ENCODE results near the gene GNAS. TPM values are rescaled to one million over a fixed set of nuclear protein-coding genes. Genes with fewer than 3 reads are reported as not detected.

GNAS gene
- total RNA-seq, 2 experiments from 2014 or later = 638 to 913 TPM

GRCh38 chr20:58851969-58852458 lies 502 bp upstream of the GNAS start:
- H4K20me1 ChIP-seq (ENCODE audit: insufficient read depth, low read length) = no peaks in the 10 kb centered on the region
- ChIA-PET POLR2A (no interaction called here), CTCF (ENCODE audit: unreplicated experiment) (no interaction called here)
- H3K36me3 ChIP-seq (ENCODE audit: insufficient read depth, low read length) = peaks cover 8% of the 10 kb centered on the region; the same call in 1 of the 2 replicates
- intact Hi-C loops (cut with micrococcal nuclease; ENCODE audit: unreplicated experiment) = no loop called here
- no peaks in the 10 kb centered on the region for H3K9me3 ChIP-seq (ENCODE audit: low read length)
- H3K4me2 ChIP-seq (ENCODE audit: low read length) = peak overlapping the region; percentile 63; the same call in 1 of the 2 replicates
- no peak for TF ChIP-seq CTCF (conservative IDR thresholded peaks at IDR 0.05; ENCODE audit: low read length)
- TF ChIP-seq EZH2phosphoT487 (IDR thresholded peaks at IDR 0.05; ENCODE audit: borderline replicate concordance, low read depth, low read length) = no peak
- H3K27ac ChIP-seq (ENCODE audit: low read depth, low read length, poor library complexity, severe bottlenecking) = no peak overlapping the region
- DNase-seq (ENCODE audit: low spot score) = no peak
- H3K4me1 ChIP-seq (ENCODE audit: insufficient read depth, low read length, poor library complexity, severe bottlenecking) = peaks cover 5% of the 10 kb centered on the region
- peaks cover 19% of the 10 kb centered on the region; the same call in 1 of the 2 replicates for H3K79me2 ChIP-seq (ENCODE audit: insufficient read depth, low read depth, low read length)
- BruUV-seq (replicated peaks) = no TSS peak
- H3K9me2 ChIP-seq (ENCODE audit: insufficient read depth, low read length) = no peaks in the 10 kb centered on the region
- H3K4me3 ChIP-seq (ENCODE audit: low read depth, low read length, poor library complexity, severe bottlenecking) = no peak overlapping the region
- peak overlapping the region; percentile 43; the same call in 1 of the 2 replicates for H2AFZ ChIP-seq (ENCODE audit: low read length)

GRCh38 chr20:58853466-58853865 lies 950 bp downstream of the GNAS start:
- no peak overlapping the region for H3K4me2 ChIP-seq (ENCODE audit: low read length)
- no peak overlapping the region for H3K27ac ChIP-seq (ENCODE audit: low read depth, low read length, poor library complexity, severe bottlenecking)
- BruUV-seq (replicated peaks) = no TSS peak
- no peaks in the 10 kb centered on the region for H4K20me1 ChIP-seq (ENCODE audit: insufficient read depth, low read length)
- H3K9me2 ChIP-seq (ENCODE audit: insufficient read depth, low read length) = no peaks in the 10 kb centered on the region
- no peak for DNase-seq (ENCODE audit: low spot score)
- H2AFZ ChIP-seq (ENCODE audit: low read length) = no peak overlapping the region
- H3K36me3 ChIP-seq (ENCODE audit: insufficient read depth, low read length) = peaks cover 3% of the 10 kb centered on the region; the same call in 1 of the 2 replicates
- no peak for TF ChIP-seq EZH2phosphoT487 (IDR thresholded peaks at IDR 0.05; ENCODE audit: borderline replicate concordance, low read depth, low read length)
- no peak for TF ChIP-seq CTCF (conservative IDR thresholded peaks at IDR 0.05; ENCODE audit: low read length)
- CTCF ChIA-PET (ENCODE audit: unreplicated experiment) = no interaction called here
- H3K4me1 ChIP-seq (ENCODE audit: insufficient read depth, low read length, poor library complexity, severe bottlenecking) = peaks cover 5% of the 10 kb centered on the region
- intact Hi-C loops (cut with micrococcal nuclease; ENCODE audit: unreplicated experiment) = no loop called here
- H3K9me3 ChIP-seq (ENCODE audit: low read length) = no peaks in the 10 kb centered on the region
- POLR2A ChIA-PET = no interaction called here
- peaks cover 19% of the 10 kb centered on the region; the same call in 1 of the 2 replicates for H3K79me2 ChIP-seq (ENCODE audit: insufficient read depth, low read depth, low read length)
- H3K4me3 ChIP-seq (ENCODE audit: low read depth, low read length, poor library complexity, severe bottlenecking) = no peak overlapping the region

DNA sequence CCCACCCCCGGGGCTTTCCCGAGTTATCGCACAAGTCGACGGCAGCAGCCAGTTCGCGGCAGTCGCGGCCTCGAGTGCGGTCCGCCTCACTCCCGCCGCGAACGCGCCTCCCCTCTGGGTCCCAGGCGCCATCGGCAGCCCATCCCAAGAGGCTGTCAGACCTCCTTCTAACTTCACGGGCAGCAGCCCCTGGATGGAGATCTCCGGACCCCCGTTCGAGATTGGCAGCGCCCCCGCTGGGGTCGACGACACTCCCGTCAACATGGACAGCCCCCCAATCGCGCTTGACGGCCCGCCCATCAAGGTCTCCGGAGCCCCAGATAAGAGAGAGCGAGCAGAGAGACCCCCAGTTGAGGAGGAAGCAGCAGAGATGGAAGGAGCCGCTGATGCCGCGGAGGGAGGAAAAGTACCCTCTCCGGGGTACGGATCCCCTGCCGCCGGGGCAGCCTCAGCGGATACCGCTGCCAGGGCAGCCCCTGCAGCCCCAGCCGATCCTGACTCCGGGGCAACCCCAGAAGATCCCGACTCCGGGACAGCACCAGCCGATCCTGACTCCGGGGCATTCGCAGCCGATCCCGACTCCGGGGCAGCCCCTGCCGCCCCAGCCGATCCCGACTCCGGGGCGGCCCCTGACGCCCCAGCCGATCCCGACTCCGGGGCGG lies 1.6 kb downstream of the GNAS start:
- CTCF ChIA-PET (ENCODE audit: unreplicated experiment) = no interaction called here
- H3K27ac ChIP-seq (ENCODE audit: low read depth, low read length, poor library complexity, severe bottlenecking) = no peak overlapping the region
- intact Hi-C loops (cut with micrococcal nuclease; ENCODE audit: unreplicated experiment) = no loop called here
- H3K9me2 ChIP-seq (ENCODE audit: insufficient read depth, low read length) = no peaks in the 10 kb centered on the region
- POLR2A ChIA-PET = no interaction called here
- no TSS peak for BruUV-seq (replicated peaks)
- TF ChIP-seq CTCF (conservative IDR thresholded peaks at IDR 0.05; ENCODE audit: low read length) (no peak), EZH2phosphoT487 (IDR thresholded peaks at IDR 0.05; ENCODE audit: borderline replicate concordance, low read depth, low read length) (no peak)
- no peaks in the 10 kb centered on the region for H4K20me1 ChIP-seq (ENCODE audit: insufficient read depth, low read length)
- H3K9me3 ChIP-seq (ENCODE audit: low read length) = no peaks in the 10 kb centered on the region
- no peak overlapping the region for H3K4me3 ChIP-seq (ENCODE audit: low read depth, low read length, poor library complexity, severe bottlenecking)
- no peaks in the 10 kb centered on the region for H3K36me3 ChIP-seq (ENCODE audit: insufficient read depth, low read length)
- H2AFZ ChIP-seq (ENCODE audit: low read length) = no peak overlapping the region
- DNase-seq (ENCODE audit: low spot score) = no peak
- no peak overlapping the region for H3K4me2 ChIP-seq (ENCODE audit: low read length)
- peaks cover 13% of the 10 kb centered on the region; the same call in 1 of the 2 replicates for H3K79me2 ChIP-seq (ENCODE audit: insufficient read depth, low read depth, low read length)
- H3K4me1 ChIP-seq (ENCODE audit: insufficient read depth, low read length, poor library complexity, severe bottlenecking) = peaks cover 5% of the 10 kb centered on the region

Data from OCI-LY7 (cell line).